PC-9 (cell line): ENCODE results near the gene CYTH2. TPM values are rescaled to one million over a fixed set of nuclear protein-coding genes. Genes with fewer than 3 reads are reported as not detected.

ENCODE experiments used
- BruUV-seq: library from RNA; stranded (reverse); fragments of 400-500 nt; replicated peaks from 2 replicates; lab custom pipeline; 2021; lab: Mats Ljungman, UMichigan
- CTCF ChIA-PET: fragments of 300-600 bp; sonication (Branson Sonifier 250); formaldehyde crosslinking; loops from one replicate; lab custom pipeline; 2022; ENCODE audit warnings: antibody characterized with exemption; lab: Charles Lee
- POLR2A ChIA-PET: fragments of 300-600 bp; sonication (Branson Sonifier 250); formaldehyde crosslinking; loops from one replicate; lab custom pipeline; 2022; ENCODE audit warnings: antibody characterized with exemption; ENCODE audit not compliant: unreplicated experiment; lab: Charles Lee
- DNase-seq, 2 experiments: peaks; one replicate each; pipeline versions ENCODE4 v3.0.0 to v3.0.0-alpha.2; 2015 to 2022; ENCODE audit warnings: mixed read lengths in 1 of 2
- H2AFZ ChIP-seq: fragments of 200-600 bp; sonication (generic); 2 replicates; pipeline ENCODE4 v1.8.1; 2017; ENCODE audit warnings: antibody characterized with exemption
- H3F3A ChIP-seq: fragments of 200-600 bp; sonication (generic); 2 replicates; pipeline ENCODE4 v1.8.1; 2017; ENCODE audit warnings: antibody characterized with exemption, mild to moderate bottlenecking, low read depth; ENCODE audit not compliant: insufficient read depth
- H3K27ac ChIP-seq: fragments of 200-600 bp; sonication (generic); 2 replicates; pipeline ENCODE4 v1.6.1; 2016; ENCODE audit warnings: mixed run types
- H3K27me3 ChIP-seq: fragments of 200-600 bp; sonication (generic); 2 replicates; pipeline ENCODE4 v1.6.1; 2016; ENCODE audit warnings: low read depth, mixed run types; ENCODE audit not compliant: insufficient read depth
- H3K36me3 ChIP-seq: fragments of 200-600 bp; sonication (generic); 2 replicates; pipeline ENCODE4 v1.6.1; 2016; ENCODE audit warnings: low read depth, mixed run types
- H3K4me1 ChIP-seq: fragments of 200-600 bp; sonication (generic); replicated peaks from 2 replicates; pipeline ENCODE4 v1.6.1; 2016; ENCODE audit warnings: mixed run types; ENCODE audit not compliant: insufficient read depth
- H3K4me2 ChIP-seq: fragments of 200-600 bp; sonication (generic); 2 replicates; pipeline ENCODE4 v1.6.1; 2017; ENCODE audit warnings: mixed run types
- H3K4me3 ChIP-seq: fragments of 200-600 bp; sonication (generic); 2 replicates; pipeline ENCODE4 v1.6.1; 2016; ENCODE audit warnings: mixed run types
- H3K79me2 ChIP-seq: fragments of 200-600 bp; sonication (generic); 2 replicates; pipeline ENCODE4 v1.6.1; 2017; ENCODE audit warnings: low read depth, mixed run types
- H3K9me2 ChIP-seq: fragments of 200-600 bp; sonication (generic); 2 replicates; pipeline ENCODE4 v1.8.1; 2017; ENCODE audit warnings: mild to moderate bottlenecking; ENCODE audit not compliant: insufficient read depth
- H3K9me3 ChIP-seq: fragments of 200-600 bp; sonication (generic); 2 replicates; pipeline ENCODE4 v1.8.1; 2016; ENCODE audit warnings: low read depth; ENCODE audit not compliant: insufficient read depth
- H4K20me1 ChIP-seq: fragments of 200-600 bp; sonication (generic); 2 replicates; pipeline ENCODE4 v1.8.1; 2017; ENCODE audit not compliant: insufficient read depth
- EZH2 ChIP-seq: fragments of 200-600 bp; sonication (generic); IDR thresholded peaks from 2 replicates; pipeline ENCODE4 v1.8.0; 2017; ENCODE audit warnings: antibody characterized with exemption, low read depth
- intact Hi-C: fragments of 100-400 bp; cut with micrococcal nuclease; formaldehyde crosslinking; loops from one replicate; pipeline ENCODE4 v1.10.0; 2022; ENCODE audit not compliant: unreplicated experiment
- total RNA-seq: library from RNA; stranded (reverse); gene quantifications from 2 replicates; pipeline ENCODE4 v1.2.3, GENCODE V29; 2021
- TF ChIP-seq, protein P1 (sequence below): fragments of 200-600 bp; sonication (generic); conservative IDR thresholded peaks from 2 replicates; pipeline ENCODE4 v1.6.1; 2017; ENCODE audit warnings: mixed run types, antibody characterized with exemption, mild to moderate bottlenecking, moderate library complexity

The CYTH2 gene
- total RNA-seq, 1 experiment from 2014 or later = 74.4 TPM

DNA sequence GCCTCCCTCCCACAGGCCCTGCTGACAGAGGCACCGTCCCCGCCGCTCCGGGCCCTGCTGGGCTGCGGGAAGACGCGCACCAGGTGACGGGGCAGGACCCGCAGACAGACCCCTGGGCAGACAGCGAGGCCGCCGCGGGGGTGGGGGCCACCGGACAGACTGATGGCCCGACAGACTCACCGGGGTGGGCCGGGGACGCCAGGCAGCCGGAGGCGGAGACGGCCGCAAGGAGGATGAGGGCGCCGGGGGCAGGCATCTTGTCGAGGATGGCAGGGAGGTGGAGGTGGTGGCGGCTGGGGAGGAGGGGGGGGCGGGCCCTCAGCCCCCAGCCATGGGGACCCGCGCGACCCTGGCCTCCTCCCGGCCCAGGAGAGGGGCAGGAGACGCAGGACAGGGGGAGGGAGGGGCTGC is 42.2 kb downstream of the CYTH2 start:
- TF ChIP-seq EZH2 = no peak
- no peaks in the 10 kb centered on the region for H3K9me2 ChIP-seq
- no peaks in the 10 kb centered on the region for H3K79me2 ChIP-seq
- H3K36me3 ChIP-seq = no peaks in the 10 kb centered on the region
- CTCF ChIA-PET = no interaction called here
- H2AFZ ChIP-seq = no peak overlapping the region
- H3F3A ChIP-seq = peaks cover 36% of the 10 kb centered on the region; the same call in 1 of the 2 replicates
- POLR2A ChIA-PET = no interaction called here
- H4K20me1 ChIP-seq = no peaks in the 10 kb centered on the region
- no peak overlapping the region for H3K27ac ChIP-seq
- H3K9me3 ChIP-seq = no peaks in the 10 kb centered on the region
- intact Hi-C loops = no loop called here
- DNase-seq = no peak
- H3K4me1 ChIP-seq = no peaks in the 10 kb centered on the region; the same call in 1 of the 2 replicates
- no peaks in the 10 kb centered on the region for H3K27me3 ChIP-seq
- H3K4me2 ChIP-seq = no peak overlapping the region
- no TSS peak for BruUV-seq
- H3K4me3 ChIP-seq = no peak overlapping the region

DNA sequence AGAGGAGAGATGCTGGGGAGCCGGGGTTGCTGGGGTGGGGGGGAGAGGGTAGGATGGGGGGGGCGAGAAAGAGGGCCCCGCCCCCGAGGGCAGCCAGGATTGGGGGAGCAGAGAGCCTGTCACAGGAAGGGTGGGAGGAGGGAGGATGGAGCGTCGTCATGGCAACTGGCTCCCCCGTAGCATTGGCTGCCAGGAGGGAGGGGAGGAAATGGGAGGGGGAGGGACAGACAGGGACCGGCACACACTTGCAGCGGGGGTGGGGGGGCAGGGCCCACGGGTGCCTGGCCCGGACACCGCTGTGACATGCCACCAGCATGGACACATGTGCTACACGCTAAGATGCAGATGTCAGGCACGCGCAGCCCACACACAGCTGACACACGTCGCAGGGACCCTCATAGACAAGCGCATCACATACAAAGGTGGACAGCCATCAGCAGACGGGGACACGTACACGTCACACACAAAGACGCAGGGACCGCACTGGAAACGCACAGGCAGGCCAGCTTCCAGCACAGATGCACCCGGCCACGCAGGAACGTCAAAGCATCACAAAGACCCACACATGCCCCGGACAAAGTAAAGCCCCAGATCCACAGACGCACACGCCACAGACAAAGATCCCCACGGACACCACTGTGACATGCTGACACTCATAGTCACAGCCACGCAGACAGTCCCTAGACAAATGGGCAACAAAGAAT is 42.8 kb downstream of the CYTH2 start, which contains the start of gene LMTK3:
TSS of gene LMTK3 (minus strand) at position 36 of the 704 bp plus-strand sequence. CDS start 259 bp downstream, outside the sequence.
- H3K9me2 ChIP-seq = no peaks in the 10 kb centered on the region
- no peaks in the 10 kb centered on the region for H3K36me3 ChIP-seq
- H2AFZ ChIP-seq = no peak within 1 kb of the TSS
- H3F3A ChIP-seq = peaks cover 40% of the 10 kb centered on the region; the same call in 1 of the 2 replicates
- no TSS peak for BruUV-seq
- no peak for TF ChIP-seq EZH2
- TF ChIP-seq, protein P1, sequence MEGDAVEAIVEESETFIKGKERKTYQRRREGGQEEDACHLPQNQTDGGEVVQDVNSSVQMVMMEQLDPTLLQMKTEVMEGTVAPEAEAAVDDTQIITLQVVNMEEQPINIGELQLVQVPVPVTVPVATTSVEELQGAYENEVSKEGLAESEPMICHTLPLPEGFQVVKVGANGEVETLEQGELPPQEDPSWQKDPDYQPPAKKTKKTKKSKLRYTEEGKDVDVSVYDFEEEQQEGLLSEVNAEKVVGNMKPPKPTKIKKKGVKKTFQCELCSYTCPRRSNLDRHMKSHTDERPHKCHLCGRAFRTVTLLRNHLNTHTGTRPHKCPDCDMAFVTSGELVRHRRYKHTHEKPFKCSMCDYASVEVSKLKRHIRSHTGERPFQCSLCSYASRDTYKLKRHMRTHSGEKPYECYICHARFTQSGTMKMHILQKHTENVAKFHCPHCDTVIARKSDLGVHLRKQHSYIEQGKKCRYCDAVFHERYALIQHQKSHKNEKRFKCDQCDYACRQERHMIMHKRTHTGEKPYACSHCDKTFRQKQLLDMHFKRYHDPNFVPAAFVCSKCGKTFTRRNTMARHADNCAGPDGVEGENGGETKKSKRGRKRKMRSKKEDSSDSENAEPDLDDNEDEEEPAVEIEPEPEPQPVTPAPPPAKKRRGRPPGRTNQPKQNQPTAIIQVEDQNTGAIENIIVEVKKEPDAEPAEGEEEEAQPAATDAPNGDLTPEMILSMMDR = no peak
- POLR2A ChIA-PET = no interaction called here
- H3K4me2 ChIP-seq = peak within 1 kb of the TSS; percentile 53
- H3K27me3 ChIP-seq = no peaks in the 10 kb centered on the region
- no peaks in the 10 kb centered on the region for H3K9me3 ChIP-seq
- no peaks in the 10 kb centered on the region; the same call in 1 of the 2 replicates for H3K4me1 ChIP-seq
- CTCF ChIA-PET = no interaction called here
- intact Hi-C loops = loop anchor here (2.0 kb wide), 1 partner anchor 41 kb away; the partner anchor contains the start of gene SULT2B1
- no peak for DNase-seq
- H4K20me1 ChIP-seq = no peaks in the 10 kb centered on the region
- no peak within 1 kb of the TSS for H3K4me3 ChIP-seq
- no peak within 1 kb of the TSS for H3K27ac ChIP-seq
- H3K79me2 ChIP-seq = no peaks in the 10 kb centered on the region

DNA sequence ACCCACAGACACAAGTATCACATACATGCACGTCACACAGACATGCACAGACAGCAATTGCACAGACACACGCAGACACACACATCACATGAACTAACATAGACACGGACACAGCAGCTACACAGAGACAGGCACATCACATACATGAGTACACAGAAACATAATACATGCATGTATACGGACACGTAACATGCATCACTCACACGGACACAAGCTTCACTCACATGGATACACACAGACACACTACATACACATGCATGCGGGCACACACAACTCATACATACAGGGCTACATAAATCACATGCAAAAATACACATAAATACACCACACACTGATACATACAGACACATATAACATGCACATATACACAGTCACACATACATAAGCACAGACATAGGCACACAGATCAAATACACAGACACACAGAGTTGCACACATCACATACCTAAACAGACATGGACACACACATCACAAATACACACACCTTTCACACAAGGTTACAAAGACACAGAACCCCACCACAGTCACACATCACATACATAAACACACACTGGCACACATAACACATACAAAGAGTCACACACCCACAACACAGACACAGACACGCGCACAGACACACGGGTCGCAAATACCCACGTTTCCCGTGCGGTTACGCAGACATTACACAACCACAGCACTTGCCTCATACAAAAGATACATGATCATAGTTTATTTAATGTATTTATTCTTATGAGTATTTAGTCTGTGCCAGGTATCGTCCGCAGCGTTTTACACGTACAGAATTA is 43.5 kb downstream of the CYTH2 start:
- Histone ChIP-seq H3K4me1 (no peaks in the 10 kb centered on the region; the same call in 1 of the 2 replicates), H3K4me2 (peak overlapping the region; percentile 83), H3K4me3 (peak overlapping the region; percentile 83; the same call in 1 of the 2 replicates), H3K36me3 (no peaks in the 10 kb centered on the region), H3K9me2 (no peaks in the 10 kb centered on the region), H3K9me3 (no peaks in the 10 kb centered on the region), H3F3A (peaks cover 42% of the 10 kb centered on the region; the same call in 1 of the 2 replicates), H2AFZ (peak overlapping the region; percentile 94; the same call in 1 of the 2 replicates), H3K79me2 (no peaks in the 10 kb centered on the region), H3K27me3 (no peaks in the 10 kb centered on the region), H4K20me1 (no peaks in the 10 kb centered on the region), H3K27ac (no peak overlapping the region)
- no peak for TF ChIP-seq EZH2
- intact Hi-C loops = loop anchor here (2.0 kb wide), 1 partner anchor 40 kb away; the partner anchor contains the start of gene SULT2B1
- CTCF ChIA-PET = no interaction called here
- POLR2A ChIA-PET = no interaction called here
- no TSS peak for BruUV-seq
- DNase-seq = no peak
